CD4-positive, alpha-beta T cell treated with Interleukin-4 for 4 hours (primary cell): ENCODE measurements around the gene LARP4B.
"Not testable (repeated sequence)": the region's sequence is repeated elsewhere in the genome, so short reads cannot be mapped to it uniquely, and the experiment has no call there.

Experiments used
- DNase-seq: peaks from one replicate; pipeline ENCODE4 v3.0.0-alpha.2; 2020

Gene LARP4B

GRCh38 chr10:955820-956217 is 24.3 kb upstream of the LARP4B start:
- DNase-seq, result no peak

- no peak for DNase-seq
Observed at GRCh38 chr10:955127-955819, 23.8 kb upstream of the LARP4B start.

- no peak for DNase-seq
Observed at GRCh38 chr10:954396-954795, 22.9 kb upstream of the LARP4B start.

GRCh38 chr10:953836-954235 is 22.3 kb upstream of the LARP4B start:
- DNase-seq, result no peak

GRCh38 chr10:949446-949845 is 17.9 kb upstream of the LARP4B start:
- no peak for DNase-seq

GRCh38 chr10:948347-948746 is 16.8 kb upstream of the LARP4B start:
- no peak for DNase-seq

- no peak for DNase-seq
Observed at GRCh38 chr10:947881-948280, 16.4 kb upstream of the LARP4B start.

- DNase-seq, result no peak
Observed at GRCh38 chr10:947051-947450, 15.5 kb upstream of the LARP4B start.

- no peak for DNase-seq
Observed at GRCh38 chr10:945778-946177, 14.3 kb upstream of the LARP4B start.

- DNase-seq, result peak; percentile 47
Observed at GRCh38 chr10:944034-944831, 12.7 kb upstream of the LARP4B start.

GRCh38 chr10:943334-944033 is 12.0 kb upstream of the LARP4B start:
- no peak for DNase-seq

GRCh38 chr10:938941-939678 is 7.6 kb upstream of the LARP4B start:
- no peak for DNase-seq

GRCh38 chr10:934746-935406 is 3.4 kb upstream of the LARP4B start:
- no peak for DNase-seq

GRCh38 chr10:934165-934564 is 2.7 kb upstream of the LARP4B start:
- not testable (repeated sequence) for DNase-seq

- no peak for DNase-seq
Observed at GRCh38 chr10:932589-932988, 1.1 kb upstream of the LARP4B start.

- no peak for DNase-seq
Observed at GRCh38 chr10:930625-931325, 730 bp downstream of the LARP4B start.

GRCh38 chr10:929960-930624 is 1.4 kb downstream of the LARP4B start:
- no peak for DNase-seq

- no peak for DNase-seq
Observed at GRCh38 chr10:927131-927530, 4.4 kb downstream of the LARP4B start.

GRCh38 chr10:926075-926698 is 5.3 kb downstream of the LARP4B start:
- no peak for DNase-seq

GRCh38 chr10:924524-924859 is 7.0 kb downstream of the LARP4B start:
- DNase-seq, result no peak
